K562 (cell line): Measurements from ENCODE around the gene TP53BP1. TPM values are rescaled to one million over a fixed set of nuclear protein-coding genes. Genes with fewer than 3 reads are reported as not detected.
A peak's percentile ranks its signal among the peaks of the same experiment; 100 is the strongest.

Experiments
- ATAC-seq: fragments of 200-7000 bp; cut with Tn5 transposase; 3 replicates; pipeline ENCODE4 v1.9.1; 2020; ENCODE audit warnings: moderate library complexity
- BruUV-seq: library from RNA; stranded (reverse); fragments of 400-500 nt; replicated peaks from 2 replicates; lab custom pipeline; 2021; lab: Mats Ljungman, UMichigan
- CTCF ChIA-PET: fragments of 300-600 bp; formaldehyde crosslinking; extraction: SDS; loops from one replicate; lab custom pipeline; 2021; ENCODE audit warnings: low intra/inter-chr PET ratio; lab: Yijun Ruan, JAX
- POLR2A ChIA-PET: fragments of 300-600, 350-650 bp; sonication (Branson Sonifier 250); formaldehyde crosslinking; extraction: SDS; loops from one replicate; lab custom pipeline; 2021; ENCODE audit warnings: antibody characterized with exemption, inconsistent platforms; lab: Yijun Ruan, JAX
- DNase-seq, 4 experiments: peaks; one replicate each; pipeline versions ENCODE4 v3.0.0 to v3.0.0-alpha.2; 2011 to 2018; ENCODE audit warnings: low spot score in 3 of 4, mixed read lengths in 3 of 4; ENCODE audit errors: extremely low read depth in 1 of 4
- FAIRE-seq: peaks from 2 replicates; lab custom pipeline; 2011; peaks lifted over from hg19 to GRCh38; lab: Jason Lieb, UNC
- H2AFZ ChIP-seq: 2 replicates; pipeline ENCODE4 v1.6.0; 2011; ENCODE audit warnings: low read depth, low read length, control low read depth, inconsistent platforms
- H3K27ac ChIP-seq: fragments of 200-600 bp; 3 replicates; pipeline ENCODE4 v1.8.0; 2011; ENCODE audit warnings: low read depth, mild to moderate bottlenecking, control low read depth, inconsistent platforms, low read length, moderate library complexity, mixed read lengths; ENCODE audit errors: extremely low read depth
- H3K27me3 ChIP-seq, 2 experiments: fragments of 300-600 bp in 1 of 2; 2 replicates in 1 of 2; 3 replicates in 1 of 2; pipeline versions ENCODE4 v1.6.0 to v1.8.0; 2011; ENCODE audit warnings: inconsistent platforms in 2 of 2, low read length in 2 of 2, mild to moderate bottlenecking in 1 of 2, mixed read lengths in 1 of 2, moderate library complexity in 1 of 2; ENCODE audit not compliant: control insufficient read depth in 2 of 2, insufficient read depth in 2 of 2
- H3K36me3 ChIP-seq: fragments of 300-600 bp; 3 replicates; pipeline ENCODE4 v1.8.0; 2011; ENCODE audit warnings: mild to moderate bottlenecking, low read length, inconsistent platforms; ENCODE audit not compliant: control insufficient read depth, insufficient read depth
- H3K4me1 ChIP-seq, 2 experiments: fragments of 200-600 bp in 1 of 2; replicated peaks in 1 of 2; 2 replicates in 1 of 2; 3 replicates in 1 of 2; pipeline versions ENCODE4 v1.5.1 to v1.8.0; 2011; ENCODE audit warnings: inconsistent platforms in 2 of 2, low read length in 2 of 2, mild to moderate bottlenecking in 1 of 2, mixed read lengths in 1 of 2, moderate library complexity in 1 of 2; ENCODE audit not compliant: control insufficient read depth in 2 of 2, insufficient read depth in 2 of 2
- H3K4me2 ChIP-seq: 2 replicates; pipeline ENCODE4 v1.6.1; 2011; ENCODE audit warnings: low read length, control low read depth, inconsistent platforms, mixed read lengths; ENCODE audit not compliant: insufficient read depth
- H3K4me3 ChIP-seq: fragments of 200-600 bp; sonication (generic), shearing (Covaris generic); 2 replicates; pipeline ENCODE4 v1.5.1; 2016; ENCODE audit warnings: control low read depth, inconsistent platforms
- H3K79me2 ChIP-seq: fragments of 200-600 bp; 3 replicates; pipeline ENCODE4 v1.8.0; 2011; ENCODE audit warnings: low read length, inconsistent platforms; ENCODE audit not compliant: control insufficient read depth, insufficient read depth
- H3K9ac ChIP-seq, 2 experiments: 2 replicates each; pipeline versions ENCODE4 v1.6.0 to v1.6.1; 2011; ENCODE audit warnings: low read depth in 2 of 2, low read length in 2 of 2, control low read depth in 1 of 2, inconsistent platforms in 1 of 2, mild to moderate bottlenecking in 1 of 2, mixed read lengths in 1 of 2; ENCODE audit not compliant: insufficient read depth in 1 of 2
- H3K9me1 ChIP-seq: one replicate; pipeline ENCODE4 v1.6.0; 2011; ENCODE audit warnings: inconsistent platforms, mild to moderate bottlenecking, low read length, moderate library complexity; ENCODE audit not compliant: control insufficient read depth, insufficient read depth
- H3K9me3 ChIP-seq: replicated peaks from 2 replicates; pipeline ENCODE4 v1.5.1; 2011; ENCODE audit warnings: low read depth, low read length, inconsistent platforms; ENCODE audit not compliant: control insufficient read depth, insufficient read depth
- H4K20me1 ChIP-seq: replicated peaks from 2 replicates; pipeline ENCODE4 v1.6.1; 2011; ENCODE audit warnings: low read length, inconsistent platforms, mixed read lengths; ENCODE audit not compliant: control insufficient read depth, insufficient read depth
- FOXO4 ChIP-seq: fragments of 450-650 bp; formaldehyde crosslinking; IDR thresholded peaks from 2 replicates; pipeline ENCODE4 v1.4.0; 2020; ENCODE audit warnings: mild to moderate bottlenecking, moderate library complexity
- NEUROD1 ChIP-seq: fragments of 150-350 bp; IDR thresholded peaks from 2 replicates; pipeline ENCODE4 v1.6.1; 2014; ENCODE audit warnings: borderline replicate concordance, low read length, low read depth; ENCODE audit not compliant: partially characterized antibody
- POLR2H ChIP-seq: IDR thresholded peaks from 2 replicates; pipeline ENCODE4 v1.6.1; 2016; ENCODE audit warnings: missing genetic modification characterization, low read depth, mild to moderate bottlenecking, control low read depth, missing compliant biosample characterization, moderate library complexity
- POLR3G ChIP-seq: IDR thresholded peaks from 2 replicates; pipeline ENCODE4 v1.6.1; 2011; ENCODE audit not compliant: insufficient read length, insufficient replicate concordance; ENCODE audit errors: extremely low read depth
- SNIP1 ChIP-seq: fragments of 450-650 bp; IDR thresholded peaks from 2 replicates; pipeline ENCODE4 v1.7.1; 2017; ENCODE audit warnings: low read depth, mild to moderate bottlenecking
- XRCC3 ChIP-seq: fragments of 450-650 bp; IDR thresholded peaks from 2 replicates; pipeline ENCODE4 v1.6.1; 2017; ENCODE audit warnings: mild to moderate bottlenecking, moderate library complexity
- WGBS: fragments of 100-300 bp; shearing (Covaris generic); methylation state at CpG from one replicate; pipeline ENCODE4 v1.1.6; 2016; ENCODE audit warnings: low coverage, mixed read lengths; ENCODE audit not compliant: insufficient coverage; ENCODE audit errors: missing lambda C conversion rate; 5-methylcytosine and 5-hydroxymethylcytosine counted together
- in situ Hi-C: fragments of 300-500 bp; cut with MboI; formaldehyde crosslinking; loops from 4 replicates; pipeline ENCODE4 v1.15.0; 2018; ENCODE audit warnings: inconsistent platforms, mixed read lengths
- intact Hi-C: fragments of 100-400 bp; cut with micrococcal nuclease; formaldehyde crosslinking; loops from 2 replicates; pipeline ENCODE4 v1.14.2; 2022
- polyA plus RNA-seq, 8 experiments: library from polyadenylated mRNA; depleted of rRNA in 4 of 8; stranded (reverse) in 5 of 8; unstranded in 3 of 8; fragments of >200 nt; fragmentation: Nextera tagmentation in 2 of 8; fragmentation: Illumina TruSeq in 1 of 8; extraction: Ambion mirVana in 2 of 8; extraction: Trizol in 1 of 8; gene quantifications; 2 replicates each; pipeline versions ENCODE4 v1.2.1 to v1.2.3, GENCODE V29; 2011 to 2014; ENCODE audit warnings: inconsistent platforms in 1 of 8, missing spikeins in 1 of 8
- total RNA-seq, 7 experiments: library from RNA; depleted of rRNA in 6 of 7; stranded (reverse); fragments of >200 nt in 6 of 7; fragmentation: Illumina TruSeq in 2 of 7; extraction: Trizol in 2 of 7; gene quantifications; 2 replicates each; pipeline versions ENCODE4 v1.2.1 to v1.2.3, GENCODE V29; 2011 to 2021; ENCODE audit warnings: low replicate concordance in 1 of 7
- TF ChIP-seq, protein P1 (sequence below), 3 experiments: IDR thresholded peaks in 2 of 3; conservative IDR thresholded peaks in 1 of 3; 2 replicates each; pipeline ENCODE4 v1.5.1; 2011 to 2012; ENCODE audit warnings: low read length in 3 of 3, mild to moderate bottlenecking in 3 of 3, control low read depth in 2 of 3, improper control_type of control experiment in 1 of 3, inconsistent platforms in 1 of 3, low read depth in 1 of 3, mixed read lengths in 1 of 3, moderate library complexity in 1 of 3; ENCODE audit not compliant: insufficient read depth in 2 of 3

TP53BP1 gene
- total and polyA plus RNA-seq, 9 of the 15 experiments (the other 6 are each of a cell fraction or from before 2014, with no cell fraction given), result 5.7 to 63.3 (median 30.9) TPM

DNA sequence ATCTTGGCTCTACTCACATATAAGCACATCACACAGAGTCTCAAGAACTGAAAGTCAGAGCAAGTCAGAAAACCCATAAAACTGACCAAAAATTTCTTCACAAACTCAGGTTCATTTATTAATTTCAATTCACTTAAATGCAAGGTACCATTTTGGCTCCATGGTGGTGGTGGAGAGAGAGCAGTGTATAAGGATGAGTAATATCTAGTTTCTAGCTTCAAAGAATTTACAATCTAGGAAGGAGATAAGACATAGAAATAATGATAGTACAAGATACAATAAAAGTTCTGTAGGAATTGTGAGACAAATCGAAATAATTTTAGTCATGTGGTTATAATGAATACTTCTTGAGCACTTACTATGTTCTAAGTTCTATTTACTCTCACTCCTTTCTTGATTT, 6.7 kb upstream of the TP53BP1 start:
- in situ Hi-C loops, result no loop called here
- Histone ChIP-seq H2AFZ (no peak overlapping the region), H3K9me3 (no peaks in the 10 kb centered on the region), H3K36me3 (no peaks in the 10 kb centered on the region), H3K4me2 (no peak overlapping the region), H3K9ac (no peak overlapping the region), H3K27me3 (no peaks in the 10 kb centered on the region), H3K79me2 (no peaks in the 10 kb centered on the region), H3K27ac (no peak overlapping the region), H3K9me1 (no peaks in the 10 kb centered on the region), H3K4me3 (no peak overlapping the region), H3K4me1 (no peaks in the 10 kb centered on the region; a peak in 1 of 5 replicates), H4K20me1 (no peaks in the 10 kb centered on the region)
- BruUV-seq, result no TSS peak
- ChIA-PET CTCF (no interaction called here), POLR2A (interaction anchor here (1.4 to 3.7 kb wide), 2 partner anchors 9 to 11 kb away, joined by 4 to 21 read pairs; no protein-coding TSS in a partner anchor)
- intact Hi-C loops, result no loop called here
- no peak for ATAC-seq
- TF ChIP-seq NEUROD1 (no peak), POLR2H (no peak), POLR3G (no peak), XRCC3 (no peak), SNIP1 (no peak)
- DNase-seq, result no peak
- FAIRE-seq, result no peak
- 11% methylated on average over 1 of the region's 1 CpG for WGBS

DNA sequence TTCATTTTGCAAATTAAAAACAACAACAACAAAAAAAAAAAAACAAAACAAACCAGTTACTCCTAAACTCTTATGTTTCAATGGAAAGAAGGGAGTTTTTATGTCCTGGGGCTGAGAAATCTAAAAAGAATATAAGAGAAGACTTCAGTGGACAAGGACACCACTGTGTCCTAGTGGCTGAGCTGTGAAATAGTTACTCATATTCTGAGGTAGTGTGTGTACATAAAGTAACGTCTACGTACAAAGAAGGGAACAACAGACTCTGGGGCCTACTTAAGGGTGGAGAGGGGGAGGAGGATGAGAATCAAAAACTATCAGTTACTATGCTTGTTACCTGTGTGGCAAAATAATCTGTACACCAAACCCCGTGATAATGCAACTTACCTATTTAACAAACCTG, 6.0 kb upstream of the TP53BP1 start:
- peak; percentile 86 for ATAC-seq
- FAIRE-seq, result no peak

More for the DNA sequence above, 6.0 kb upstream of the TP53BP1 start:
- intact Hi-C loops, result no loop called here
- TF ChIP-seq, protein P1, sequence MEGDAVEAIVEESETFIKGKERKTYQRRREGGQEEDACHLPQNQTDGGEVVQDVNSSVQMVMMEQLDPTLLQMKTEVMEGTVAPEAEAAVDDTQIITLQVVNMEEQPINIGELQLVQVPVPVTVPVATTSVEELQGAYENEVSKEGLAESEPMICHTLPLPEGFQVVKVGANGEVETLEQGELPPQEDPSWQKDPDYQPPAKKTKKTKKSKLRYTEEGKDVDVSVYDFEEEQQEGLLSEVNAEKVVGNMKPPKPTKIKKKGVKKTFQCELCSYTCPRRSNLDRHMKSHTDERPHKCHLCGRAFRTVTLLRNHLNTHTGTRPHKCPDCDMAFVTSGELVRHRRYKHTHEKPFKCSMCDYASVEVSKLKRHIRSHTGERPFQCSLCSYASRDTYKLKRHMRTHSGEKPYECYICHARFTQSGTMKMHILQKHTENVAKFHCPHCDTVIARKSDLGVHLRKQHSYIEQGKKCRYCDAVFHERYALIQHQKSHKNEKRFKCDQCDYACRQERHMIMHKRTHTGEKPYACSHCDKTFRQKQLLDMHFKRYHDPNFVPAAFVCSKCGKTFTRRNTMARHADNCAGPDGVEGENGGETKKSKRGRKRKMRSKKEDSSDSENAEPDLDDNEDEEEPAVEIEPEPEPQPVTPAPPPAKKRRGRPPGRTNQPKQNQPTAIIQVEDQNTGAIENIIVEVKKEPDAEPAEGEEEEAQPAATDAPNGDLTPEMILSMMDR (IDR thresholded peaks at IDR 0.05 in 2 of 3, conservative IDR thresholded peaks at IDR 0.05 in 1 of 3; ENCODE audit: insufficient read depth in 2 of 3, low read depth in 1 of 3, low read length in 3 of 3), result peak in 1 of 3 experiments; percentile 32; a peak in 2 of 6 replicates
- no peak for TF ChIP-seq FOXO4 (CRISPR knock-in tag)
- in situ Hi-C loops, result no loop called here
- no peaks in the 10 kb centered on the region for H3K79me2 ChIP-seq
- DNase-seq, result peak in 1 of 4 experiments; percentile 19
- no peak overlapping the region for H3K4me2 ChIP-seq
- 17% methylated on average over 3 of the region's 3 CpGs for WGBS
- no peaks in the 10 kb centered on the region for H3K9me1 ChIP-seq
- peaks cover 0 to 4% of the 10 kb centered on the region in 2 experiments; a peak in 3 of 5 replicates for H3K4me1 ChIP-seq
- peak overlapping the region; percentile 47 for H2AFZ ChIP-seq
- POLR2A ChIA-PET, result interaction anchor here (0.7 to 3.7 kb wide), 3 partner anchors 10 to 29 kb away, joined by 4 to 21 read pairs (median 4); no protein-coding TSS in a partner anchor
- H3K27me3 ChIP-seq, result no peaks in the 10 kb centered on the region
- H4K20me1 ChIP-seq, result no peaks in the 10 kb centered on the region
- CTCF ChIA-PET, result interaction anchor here (1.1 kb wide), 1 partner anchor 11 kb away, joined by 4 read pairs; no protein-coding TSS in a partner anchor
- no peaks in the 10 kb centered on the region for H3K36me3 ChIP-seq
- H3K9me3 ChIP-seq, result no peaks in the 10 kb centered on the region
- H3K4me3 ChIP-seq, result no peak overlapping the region
- no peak overlapping the region for H3K27ac ChIP-seq
- BruUV-seq, result no TSS peak
- no peak overlapping the region for H3K9ac ChIP-seq
